Activated CD8-positive, alpha-beta memory T cell treated with anti-CD3 and anti-CD28 coated beads, Interleukin-2, amount 50 U/mL, for 24 hours (primary cell): ENCODE data around the gene RNU1-4.
"Not testable (repeated sequence)": the region's sequence is repeated elsewhere in the genome, so short reads cannot be mapped to it uniquely, and the experiment has no call there.

Experiments
- DNase-seq: peaks from one replicate; pipeline ENCODE4 v3.0.0-alpha.2; 2020; ENCODE audit errors: extremely low read depth

RNU1-4 gene

DNA sequence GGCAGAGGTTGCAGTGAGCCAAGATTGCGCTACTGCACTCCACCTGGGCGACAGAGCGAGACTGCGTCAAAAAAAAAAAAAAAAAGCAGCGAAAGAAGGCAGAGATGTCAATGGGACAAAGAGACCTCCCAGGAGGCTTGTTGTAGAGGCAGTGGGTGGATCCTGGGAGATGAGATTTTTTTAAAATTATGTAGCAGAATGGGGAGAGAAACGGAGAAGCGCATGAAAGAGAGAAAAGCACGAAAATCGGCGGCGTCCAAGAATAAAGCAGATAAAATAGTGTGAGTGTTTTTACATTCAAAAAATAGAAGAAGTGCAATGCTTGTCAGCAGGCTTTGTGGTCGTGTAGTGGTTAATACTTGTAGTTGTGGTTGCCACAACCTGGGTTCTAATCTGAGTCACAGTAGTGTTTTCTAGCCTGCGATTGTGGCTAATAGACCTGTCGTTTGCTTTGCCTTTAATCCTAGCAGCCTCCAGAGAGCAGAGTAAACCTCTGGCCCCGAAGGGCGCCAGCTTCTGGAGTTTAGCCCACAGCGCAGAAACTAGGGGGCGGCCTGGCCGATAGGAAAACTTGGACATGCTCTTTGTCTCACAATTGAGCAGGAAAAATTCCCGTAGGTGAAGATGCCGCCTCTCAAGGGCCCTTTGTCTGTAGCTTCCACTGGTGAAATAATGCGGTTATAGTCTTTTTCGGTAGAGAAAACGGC lies 11.9 kb upstream of the RNU1-4 start:
- DNase-seq: not testable (repeated sequence)

DNA sequence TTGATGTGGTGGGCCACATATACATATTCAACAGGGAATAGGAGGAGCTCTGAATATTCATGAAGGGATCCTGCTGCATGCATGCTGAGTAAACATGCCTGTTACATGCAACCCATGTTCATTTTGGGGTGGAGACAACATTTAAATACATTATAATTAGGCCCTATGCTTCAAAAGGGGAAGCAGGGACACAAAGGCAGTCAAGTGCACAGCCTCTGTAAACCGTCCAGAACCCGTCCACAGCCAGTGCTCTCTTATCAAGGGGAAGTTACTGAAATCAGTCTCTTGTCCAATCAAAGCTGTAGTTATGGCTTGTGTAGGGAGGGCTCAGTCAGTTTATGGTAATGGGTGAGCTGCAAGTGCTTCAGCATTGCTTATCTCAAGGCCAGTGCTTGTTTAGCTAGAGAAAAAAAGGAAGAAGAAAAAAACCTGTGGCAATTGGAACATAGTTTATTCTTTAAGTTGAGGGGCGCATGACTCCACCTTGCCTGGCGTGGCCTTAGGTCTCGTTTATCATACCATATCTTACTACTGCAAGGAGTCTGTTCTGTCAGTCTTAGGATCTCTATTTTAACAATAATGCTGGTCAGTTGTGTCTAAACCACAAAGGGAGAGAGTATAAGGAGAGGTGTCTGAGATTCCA lies 7.9 kb upstream of the RNU1-4 start:
- not testable (repeated sequence) for DNase-seq

DNA sequence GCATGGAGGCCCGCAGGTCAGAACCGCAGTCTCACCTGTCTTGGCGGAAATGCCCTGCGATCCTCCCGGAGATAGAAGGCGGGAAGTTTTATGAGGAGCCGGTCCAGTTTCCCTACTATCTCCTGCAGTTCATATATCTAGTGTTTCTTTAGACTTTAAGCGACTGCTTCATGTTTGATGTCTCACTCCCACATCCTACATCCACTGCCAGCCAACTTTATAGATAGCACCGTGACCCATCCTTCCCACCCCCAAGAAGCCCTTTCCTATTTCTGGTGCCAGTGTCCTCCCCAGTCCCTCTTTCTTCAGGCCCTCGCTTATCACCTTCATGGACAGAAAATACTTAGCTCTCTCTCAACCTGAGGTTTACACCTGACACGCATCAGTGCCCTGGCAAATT lies 914 bp downstream of the RNU1-4 start:
- DNase-seq: not testable (repeated sequence)

DNA sequence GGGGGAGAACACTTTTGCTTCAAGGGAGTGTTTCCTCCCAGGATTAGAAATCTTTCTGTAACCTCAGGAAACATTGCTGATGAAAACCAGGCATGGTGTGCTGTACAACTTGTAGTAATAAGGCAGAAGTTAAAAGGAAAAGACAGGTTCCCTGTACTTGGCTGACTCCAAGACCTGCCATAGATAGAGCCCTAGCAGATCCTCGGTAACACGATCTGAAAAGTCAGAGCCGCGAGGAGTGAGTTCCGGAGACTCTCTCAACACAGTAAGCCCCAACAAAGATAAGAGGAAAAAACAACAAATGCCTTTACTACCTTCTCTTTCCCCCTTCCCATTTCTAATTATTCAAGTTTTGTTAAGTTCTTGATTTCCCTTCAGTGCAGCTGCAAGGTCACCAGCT lies 7.3 kb downstream of the RNU1-4 start:
- DNase-seq: not testable (repeated sequence)

- DNase-seq: not testable (repeated sequence)
These were observed 8.4 kb downstream of the RNU1-4 start for GRCh38 chr1:16748710-16749109.

GRCh38 chr1:16749910-16750888 lies 9.9 kb downstream of the RNU1-4 start:
- not testable (repeated sequence) for DNase-seq

- DNase-seq: not testable (repeated sequence)
These were observed 12.5 kb downstream of the RNU1-4 start for GRCh38 chr1:16752770-16753169.

- not testable (repeated sequence) for DNase-seq
These were observed 15.1 kb downstream of the RNU1-4 start for GRCh38 chr1:16755385-16755784.

DNA sequence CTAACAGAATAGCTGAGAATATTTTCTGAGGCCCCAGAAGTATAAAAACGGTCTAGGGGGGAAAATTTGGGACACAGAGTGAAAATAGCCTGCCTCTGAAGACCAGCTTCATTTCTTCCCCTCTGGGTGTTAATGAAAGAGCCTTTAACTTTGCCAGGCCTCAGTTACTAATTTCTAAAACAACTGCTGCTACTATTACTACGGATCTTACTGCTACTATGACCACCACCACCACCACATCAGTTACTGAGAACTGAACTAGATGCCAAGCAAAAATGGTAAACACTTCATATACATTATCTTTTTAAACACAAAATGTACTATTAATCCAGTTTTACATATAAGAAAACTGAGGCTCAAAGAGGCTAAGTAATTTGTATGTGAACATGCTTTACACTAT lies 15.6 kb downstream of the RNU1-4 start:
- DNase-seq: not testable (repeated sequence)

DNA sequence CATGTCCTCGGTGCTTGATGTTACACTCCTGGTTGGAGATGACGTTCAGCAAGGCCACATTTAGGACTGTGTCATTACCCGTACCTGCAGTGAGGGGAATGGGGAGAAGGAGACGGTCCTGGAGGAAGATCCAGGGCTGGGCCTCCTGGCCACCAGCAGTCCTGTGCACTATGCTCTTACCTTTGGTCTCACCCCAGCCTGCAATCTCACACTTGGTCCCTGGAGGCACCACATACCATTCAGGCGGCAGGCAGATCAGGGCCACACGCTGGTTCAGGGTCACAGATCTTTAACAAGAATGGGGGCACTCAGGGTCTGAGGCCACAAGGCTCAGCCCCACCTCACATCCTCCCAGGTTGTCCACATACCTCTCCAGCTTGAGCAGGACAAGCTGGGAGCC lies 17.3 kb downstream of the RNU1-4 start:
- DNase-seq: not testable (repeated sequence)

- DNase-seq: not testable (repeated sequence)
These were observed 17.7 kb downstream of the RNU1-4 start for GRCh38 chr1:16758060-16758459.

DNA sequence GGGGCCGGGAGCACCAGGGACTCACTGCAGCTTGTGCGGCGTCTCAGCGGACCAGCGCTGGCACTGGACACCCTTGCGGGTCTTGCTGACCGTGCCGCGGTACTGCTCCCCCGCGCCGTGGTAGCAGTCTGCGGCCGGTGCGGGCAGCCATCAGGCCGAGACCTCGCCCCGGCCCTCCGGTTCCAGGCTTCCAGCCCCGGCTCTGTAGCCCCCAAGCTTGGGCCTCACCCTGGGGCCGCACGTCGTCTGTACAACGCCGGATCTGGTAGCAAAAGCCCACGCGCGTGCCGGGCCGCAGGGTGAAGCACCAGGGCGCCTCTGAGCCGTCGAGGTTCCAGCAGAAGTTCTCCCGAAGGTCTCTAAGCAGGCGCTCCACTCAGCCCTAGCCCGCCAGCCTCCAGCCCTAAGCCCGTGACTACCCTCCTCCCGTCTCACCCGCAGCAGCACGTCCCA lies 18.8 kb downstream of the RNU1-4 start:
- DNase-seq: not testable (repeated sequence)

- DNase-seq: not testable (repeated sequence)
These were observed 19.5 kb downstream of the RNU1-4 start for GRCh38 chr1:16759650-16760455.

DNA sequence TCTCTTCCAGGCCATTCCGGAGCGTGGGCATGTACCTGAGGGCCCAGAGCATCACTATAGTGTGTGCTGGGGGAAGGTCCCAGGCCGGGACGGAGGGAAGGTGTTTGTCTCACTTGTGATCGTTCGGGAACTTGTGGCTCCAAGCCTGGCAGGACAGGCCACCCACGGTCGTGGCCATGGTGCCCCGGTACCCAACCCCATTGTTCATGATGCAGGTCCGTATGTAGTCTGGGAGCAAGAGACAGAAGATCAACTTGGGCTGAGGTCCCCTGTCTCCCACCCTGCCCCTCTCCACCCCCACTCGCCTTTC lies 20.1 kb downstream of the RNU1-4 start:
- DNase-seq: not testable (repeated sequence)

DNA sequence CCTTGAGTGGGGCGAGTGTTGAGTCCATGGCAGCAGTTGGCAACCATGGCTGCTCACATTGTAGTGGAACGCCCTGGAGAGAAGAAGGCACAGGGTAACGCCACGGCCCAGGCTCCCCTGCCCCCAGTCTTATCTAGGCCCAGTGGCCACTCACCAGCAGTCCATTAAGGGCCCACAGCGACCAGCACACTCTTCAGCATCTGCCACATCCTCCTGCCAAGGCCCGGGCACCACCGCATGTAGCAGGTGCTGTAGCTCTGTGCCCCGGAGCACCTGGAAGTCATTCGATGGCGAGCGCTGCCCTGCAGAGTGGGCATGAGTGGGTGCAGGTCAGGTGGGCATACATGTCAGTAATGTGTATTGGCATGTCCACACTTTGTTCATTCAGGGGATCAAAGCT lies 20.5 kb downstream of the RNU1-4 start:
- DNase-seq: not testable (repeated sequence)

GRCh38 chr1:16764248-16764819 lies 24.0 kb downstream of the RNU1-4 start:
- DNase-seq: not testable (repeated sequence)

- DNase-seq: not testable (repeated sequence)
These were observed 24.7 kb downstream of the RNU1-4 start for GRCh38 chr1:16764820-16765655.

GRCh38 chr1:16765731-16766605 lies 25.7 kb downstream of the RNU1-4 start:
- DNase-seq: not testable (repeated sequence)

DNA sequence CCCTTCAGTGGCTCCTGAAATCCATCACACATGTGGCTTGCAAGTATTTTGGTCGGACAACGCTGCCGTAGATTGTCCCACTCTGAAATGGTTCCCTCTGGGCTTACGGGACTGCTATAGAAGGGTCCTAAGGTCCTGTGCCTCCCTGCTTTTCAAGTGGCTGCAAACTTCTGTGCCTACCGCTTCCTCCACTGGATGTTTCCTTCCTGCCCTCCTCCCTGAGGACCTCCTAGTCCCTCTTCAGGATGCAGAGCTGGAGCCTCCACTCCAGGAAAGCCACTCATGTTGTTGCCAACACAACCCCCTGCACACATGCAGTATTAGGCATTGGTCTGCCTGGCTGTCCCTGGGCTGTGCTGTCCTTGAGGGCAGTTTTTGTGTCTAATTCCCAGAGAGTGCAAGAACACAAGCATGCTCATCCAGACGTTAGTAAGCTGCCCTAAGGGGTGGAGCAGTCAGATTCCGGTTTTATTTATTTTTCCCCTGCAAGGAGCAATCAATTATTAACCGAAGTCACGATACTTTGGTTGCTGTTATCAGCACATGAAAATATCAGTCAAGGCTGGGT lies 26.5 kb downstream of the RNU1-4 start:
- not testable (repeated sequence) for DNase-seq
